Parathyroid adenoma (tissue), 2 donors: ENCODE data around the gene TRIM67.

Source experiments
- H2AFZ ChIP-seq: fragments of 300-600 bp; sonication (generic); one replicate; pipeline ENCODE4 v1.7.0; 2017; ENCODE audit warnings: antibody characterized with exemption, mild to moderate bottlenecking
- H3K27ac ChIP-seq: fragments of 300-600 bp; sonication (generic); one replicate; pipeline ENCODE4 v1.7.0; 2017
- H3K27me3 ChIP-seq: fragments of 300-600 bp; sonication (generic); one replicate; pipeline ENCODE4 v1.7.0; 2017; ENCODE audit warnings: low read length; ENCODE audit not compliant: control insufficient read depth, insufficient read depth
- H3K36me3 ChIP-seq: fragments of 300-600 bp; sonication (generic); one replicate; pipeline ENCODE4 v1.7.0; 2017; ENCODE audit warnings: low read length; ENCODE audit not compliant: control insufficient read depth, insufficient read depth
- H3K4me1 ChIP-seq: fragments of 300-600 bp; sonication (generic); one replicate; pipeline ENCODE4 v1.7.0; 2017; ENCODE audit warnings: control low read depth
- H3K4me2 ChIP-seq: fragments of 300-600 bp; sonication (generic); one replicate; pipeline ENCODE4 v1.7.0; 2017; ENCODE audit warnings: low read length
- H3K4me3 ChIP-seq: fragments of 300-600 bp; sonication (generic); one replicate; pipeline ENCODE4 v1.7.0; 2017; ENCODE audit warnings: low read depth, low read length
- H3K79me2 ChIP-seq: fragments of 300-600 bp; sonication (generic); one replicate; pipeline ENCODE4 v1.7.0; 2017; ENCODE audit warnings: control low read depth
- H3K9ac ChIP-seq: fragments of 300-600 bp; sonication (generic); one replicate; pipeline ENCODE4 v1.7.0; 2017; ENCODE audit warnings: mild to moderate bottlenecking
- H3K9me3 ChIP-seq: fragments of 300-600 bp; sonication (generic); one replicate; pipeline ENCODE4 v1.7.0; 2017; ENCODE audit warnings: low read length; ENCODE audit not compliant: control insufficient read depth
- TF ChIP-seq, protein P1 (sequence below): fragments of 300-600 bp; sonication (generic); IDR thresholded peaks from one replicate; pipeline ENCODE4 v1.7.0; 2017; ENCODE audit warnings: antibody characterized with exemption, mild to moderate bottlenecking
- donor health status: primary hyperparathyroidism.

Gene TRIM67

DNA sequence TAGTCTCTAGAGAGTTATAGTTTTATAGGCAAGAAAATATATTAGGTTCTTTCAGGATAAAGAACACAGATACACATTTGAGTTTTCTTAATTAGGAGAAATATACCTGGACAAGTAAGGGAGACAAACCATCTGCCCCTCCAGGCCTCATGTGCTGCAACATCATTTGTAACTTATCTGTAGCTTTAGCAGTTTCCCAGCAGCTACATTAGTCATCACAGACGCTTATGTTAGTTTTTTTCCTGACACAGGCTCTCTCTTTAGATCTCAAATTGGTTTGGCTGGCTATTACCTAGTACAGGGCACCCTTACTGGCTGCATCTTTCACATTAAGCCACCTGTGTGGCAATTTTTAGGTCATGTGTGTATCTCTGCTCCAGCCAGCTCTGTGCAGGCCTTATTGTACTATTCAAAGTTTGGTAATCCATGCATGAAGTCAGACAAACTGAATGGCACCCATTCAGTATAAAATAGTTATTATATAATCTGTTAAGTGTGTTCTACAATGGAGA is 105.0 kb downstream of the TRIM67 start:
- Histone ChIP-seq H3K4me2 (no peak overlapping the region), H3K4me1 (no peaks in the 10 kb centered on the region), H3K27me3 (no peaks in the 10 kb centered on the region), H3K9ac (no peak overlapping the region), H3K79me2 (no peaks in the 10 kb centered on the region), H3K4me3 (no peak overlapping the region), H3K36me3 (no peaks in the 10 kb centered on the region), H3K27ac (no peak overlapping the region), H2AFZ (no peak overlapping the region), H3K9me3 (no peaks in the 10 kb centered on the region)
- TF ChIP-seq, protein P1, sequence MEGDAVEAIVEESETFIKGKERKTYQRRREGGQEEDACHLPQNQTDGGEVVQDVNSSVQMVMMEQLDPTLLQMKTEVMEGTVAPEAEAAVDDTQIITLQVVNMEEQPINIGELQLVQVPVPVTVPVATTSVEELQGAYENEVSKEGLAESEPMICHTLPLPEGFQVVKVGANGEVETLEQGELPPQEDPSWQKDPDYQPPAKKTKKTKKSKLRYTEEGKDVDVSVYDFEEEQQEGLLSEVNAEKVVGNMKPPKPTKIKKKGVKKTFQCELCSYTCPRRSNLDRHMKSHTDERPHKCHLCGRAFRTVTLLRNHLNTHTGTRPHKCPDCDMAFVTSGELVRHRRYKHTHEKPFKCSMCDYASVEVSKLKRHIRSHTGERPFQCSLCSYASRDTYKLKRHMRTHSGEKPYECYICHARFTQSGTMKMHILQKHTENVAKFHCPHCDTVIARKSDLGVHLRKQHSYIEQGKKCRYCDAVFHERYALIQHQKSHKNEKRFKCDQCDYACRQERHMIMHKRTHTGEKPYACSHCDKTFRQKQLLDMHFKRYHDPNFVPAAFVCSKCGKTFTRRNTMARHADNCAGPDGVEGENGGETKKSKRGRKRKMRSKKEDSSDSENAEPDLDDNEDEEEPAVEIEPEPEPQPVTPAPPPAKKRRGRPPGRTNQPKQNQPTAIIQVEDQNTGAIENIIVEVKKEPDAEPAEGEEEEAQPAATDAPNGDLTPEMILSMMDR: no peak
